HG03039 (cell line): ENCODE data around the gene ENPEP.
"Not testable (repeated sequence)": the region's sequence is repeated elsewhere in the genome, so short reads cannot be mapped to it uniquely, and the experiment has no call there.

Experiments used
- ATAC-seq: cut with Tn5 transposase; IDR thresholded peaks from one replicate; pipeline ENCODE4 v1.9.1; 2021; ENCODE audit warnings: mild to moderate bottlenecking, moderate library complexity; ENCODE audit not compliant: unreplicated experiment

ENPEP gene

DNA sequence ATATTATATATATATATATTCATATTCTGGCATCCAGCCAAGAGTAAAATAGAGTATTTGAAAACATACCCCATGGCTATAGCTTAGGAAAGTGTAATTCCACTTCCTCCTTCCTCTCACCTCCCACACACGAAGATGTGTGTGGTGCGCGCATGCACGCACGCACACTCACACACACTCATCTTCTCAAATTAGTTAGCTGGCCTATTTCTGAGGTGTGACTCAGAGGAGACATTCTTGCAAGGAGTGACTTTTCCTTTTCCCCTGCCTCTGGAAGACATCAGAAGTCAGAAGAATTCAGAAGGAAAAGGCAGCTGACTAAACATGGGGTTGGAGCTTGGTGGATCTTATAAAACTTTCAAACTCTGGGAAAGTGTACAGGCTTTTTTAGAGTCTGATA lies 8.8 kb downstream of the ENPEP start:
- no peak for ATAC-seq

DNA sequence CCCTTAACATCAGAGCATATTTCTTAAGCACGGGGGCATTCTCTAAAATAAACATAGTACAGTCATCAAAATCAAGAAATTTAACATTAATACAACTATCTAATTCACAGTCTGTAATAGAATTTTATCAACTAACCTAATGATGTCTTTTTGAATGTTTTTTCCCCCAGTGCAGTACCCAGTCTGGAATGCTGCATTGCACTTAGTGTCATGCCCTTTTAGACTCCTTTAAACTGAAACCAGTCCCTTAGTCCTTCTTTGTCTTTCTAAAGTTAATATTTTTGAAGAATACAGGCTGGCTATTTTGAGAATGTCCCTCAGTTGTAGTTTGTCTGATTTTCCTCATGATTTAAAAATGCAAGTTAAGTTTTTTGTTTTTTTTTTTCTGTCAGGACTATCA lies 9.5 kb downstream of the ENPEP start:
- ATAC-seq: no peak

DNA sequence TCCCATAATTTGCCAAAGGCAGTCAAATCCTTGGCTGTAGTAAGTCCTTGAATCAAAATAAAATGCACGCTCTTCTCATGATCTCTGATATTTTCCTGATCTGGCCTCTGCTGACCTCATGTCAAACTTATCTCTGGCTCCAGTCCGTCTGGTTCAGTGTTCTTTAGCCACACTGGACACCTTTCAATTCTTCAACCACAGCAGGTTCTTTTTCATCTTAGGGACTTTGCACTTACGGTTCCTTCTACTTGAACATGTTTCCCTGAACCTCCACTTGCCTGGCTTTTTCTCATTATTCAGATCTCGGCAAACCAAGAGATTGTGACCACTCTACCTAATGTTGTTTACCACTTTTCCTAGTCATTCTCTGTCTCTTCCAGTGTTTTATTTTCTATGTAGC lies 10.3 kb downstream of the ENPEP start:
- no peak for ATAC-seq

DNA sequence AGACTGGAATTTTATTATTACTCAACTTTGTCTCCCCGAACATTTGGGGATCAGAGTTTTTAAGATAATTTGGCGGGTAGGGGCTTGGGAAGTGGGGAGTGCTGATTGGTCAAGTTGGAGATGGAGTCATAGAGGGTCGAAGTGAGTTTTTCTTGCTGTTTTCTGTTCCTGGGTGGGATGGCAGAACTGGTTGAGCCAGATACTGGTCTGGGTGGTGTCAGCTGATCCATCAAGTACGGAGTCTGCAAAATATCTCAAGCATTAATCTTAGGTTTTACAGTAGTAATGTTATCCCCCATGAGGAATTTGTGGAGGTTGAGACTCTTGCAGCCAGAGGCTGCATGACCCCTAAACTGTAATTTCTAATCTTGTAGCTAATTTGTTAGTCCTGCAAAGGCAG lies 10.9 kb downstream of the ENPEP start:
- ATAC-seq: not testable (repeated sequence)

DNA sequence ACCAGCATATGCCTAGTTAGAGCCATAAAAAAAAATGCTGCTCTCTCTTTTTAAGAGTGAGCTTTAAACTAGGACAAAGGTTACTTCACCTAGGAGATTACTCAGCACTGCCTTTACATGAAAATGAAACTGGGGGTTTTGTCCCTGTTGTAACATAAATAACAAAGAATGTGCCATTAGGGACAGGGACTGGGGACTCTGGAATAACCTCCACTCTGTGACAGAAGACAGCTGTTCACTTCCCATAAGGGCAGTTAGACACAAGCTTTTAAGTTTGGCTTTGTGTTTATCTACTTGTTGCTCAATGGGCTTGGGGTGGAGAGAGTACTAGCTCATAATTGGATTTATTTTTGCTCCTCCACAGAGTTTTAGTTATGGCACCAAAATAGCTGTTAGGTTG lies 11.9 kb downstream of the ENPEP start:
- ATAC-seq: peak; percentile 33

DNA sequence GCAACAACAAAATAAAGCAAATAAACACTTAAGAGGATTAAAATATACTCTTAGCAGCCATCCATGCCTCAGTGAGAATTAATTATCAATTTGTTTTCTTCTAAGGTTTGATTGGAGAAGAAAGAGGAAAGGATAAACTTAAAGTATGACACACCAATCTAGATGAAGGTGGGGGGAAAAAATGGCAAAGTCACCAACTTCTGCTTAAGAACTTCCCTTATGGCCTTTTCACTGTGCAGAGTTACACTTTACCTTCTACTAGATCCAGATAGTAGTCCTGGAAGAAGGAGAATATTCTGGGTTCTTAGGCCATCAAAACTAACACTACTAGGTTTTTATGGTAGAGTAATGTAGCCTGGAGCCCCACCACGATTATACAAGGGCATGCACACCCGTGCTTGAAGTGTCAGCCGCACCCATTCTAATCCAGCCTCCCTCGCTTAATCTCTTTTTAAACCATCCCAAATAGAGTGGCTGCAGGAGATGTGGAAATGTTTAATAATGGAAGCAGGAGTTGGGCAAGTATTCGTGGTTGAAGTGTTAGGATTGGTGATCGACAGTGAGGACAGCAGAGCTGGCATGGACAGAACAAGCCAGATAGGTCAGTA lies 14.1 kb downstream of the ENPEP start:
- no peak for ATAC-seq

DNA sequence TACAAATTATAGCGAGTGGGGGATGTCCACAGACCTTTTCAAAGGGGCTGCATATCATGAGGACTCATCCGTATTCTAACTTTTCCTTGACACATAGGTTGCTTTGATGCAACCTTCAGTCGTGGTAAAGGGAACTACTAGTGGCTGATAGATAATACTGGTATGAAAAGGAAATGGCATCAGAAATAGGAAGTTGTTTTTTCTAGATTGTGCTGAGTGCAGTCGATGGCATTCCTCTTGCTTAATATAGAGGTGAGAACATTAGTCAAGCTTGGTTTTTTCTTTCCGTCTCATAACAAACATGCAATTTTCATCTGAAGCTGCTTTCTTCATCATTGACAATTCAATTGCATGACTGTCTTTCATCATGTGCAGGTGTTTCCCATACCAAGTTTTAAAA lies 16.6 kb downstream of the ENPEP start:
- ATAC-seq: no peak

DNA sequence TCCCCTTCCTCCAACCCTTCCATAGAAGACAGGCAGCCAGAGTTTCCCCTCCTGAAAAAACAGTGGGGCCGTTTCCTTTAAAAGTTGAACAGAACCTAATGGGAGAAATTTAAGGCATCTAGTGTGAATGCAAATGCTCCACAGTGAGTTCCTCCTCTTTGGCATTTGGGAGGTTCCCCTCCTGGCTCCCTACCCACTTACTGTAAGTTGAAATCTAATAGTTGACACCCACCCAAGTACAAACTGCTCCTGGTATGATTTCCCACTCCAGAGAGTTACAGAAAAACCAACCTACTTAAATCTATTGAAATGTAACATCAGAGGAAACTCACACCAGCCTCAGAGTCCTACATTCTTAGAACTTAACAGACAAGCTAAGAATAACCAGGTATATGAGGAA lies 17.6 kb downstream of the ENPEP start:
- ATAC-seq: no peak

DNA sequence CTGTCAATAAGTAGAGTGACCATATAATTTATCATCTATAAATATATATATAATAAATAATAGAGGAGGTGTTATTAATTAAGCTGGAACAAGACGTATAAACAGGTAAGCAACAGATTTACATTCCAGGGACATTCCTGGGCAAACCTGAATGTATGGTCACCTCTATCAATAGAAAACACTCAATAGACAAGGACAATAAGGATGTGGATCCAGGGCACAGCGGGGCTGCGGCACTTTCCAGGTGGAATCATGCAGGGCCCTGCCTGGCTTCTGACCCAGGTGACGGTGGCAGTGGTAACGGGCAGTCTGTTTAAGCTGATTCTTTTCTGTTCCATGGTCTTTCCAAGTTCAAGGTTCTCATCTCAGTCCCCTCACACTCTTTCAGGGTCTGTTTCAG lies 22.5 kb downstream of the ENPEP start:
- no peak for ATAC-seq

DNA sequence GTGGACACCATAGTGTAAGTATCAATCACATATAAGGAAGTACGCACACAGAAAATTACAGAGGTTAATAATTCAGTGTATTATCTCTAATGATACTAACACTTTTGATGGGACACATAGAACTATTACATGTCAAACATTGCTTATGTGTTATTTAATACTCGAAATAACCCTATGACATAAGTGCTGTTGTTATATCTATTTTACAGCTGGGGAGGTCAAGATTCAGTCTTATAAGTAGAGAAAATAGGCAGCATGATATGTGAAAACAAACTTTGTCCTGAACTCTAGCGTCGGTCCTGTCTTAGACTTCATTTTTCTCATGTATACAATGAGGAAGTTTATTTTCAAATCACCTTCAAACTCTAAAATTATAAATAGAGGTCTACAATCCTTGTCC lies 23.2 kb downstream of the ENPEP start:
- no peak for ATAC-seq

DNA sequence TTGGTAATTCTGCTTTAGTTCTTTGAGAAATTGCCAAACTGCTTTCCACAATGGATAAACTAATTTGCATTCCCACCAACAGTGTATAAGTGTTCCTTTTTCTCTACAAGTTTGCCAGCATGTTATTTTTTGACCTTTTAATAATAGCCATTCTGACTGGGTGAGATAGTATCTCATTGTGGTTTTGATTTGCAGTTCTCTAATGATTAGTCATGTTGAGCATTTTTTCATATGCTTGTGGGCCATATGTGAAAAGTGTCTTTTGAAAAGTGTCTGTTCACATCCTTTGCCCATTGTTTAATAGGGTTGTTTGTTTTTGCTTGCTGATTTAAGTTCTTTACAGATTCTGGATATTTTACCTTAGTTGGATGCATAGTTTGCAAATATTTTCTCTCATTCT lies 25.9 kb downstream of the ENPEP start:
- no peak for ATAC-seq

DNA sequence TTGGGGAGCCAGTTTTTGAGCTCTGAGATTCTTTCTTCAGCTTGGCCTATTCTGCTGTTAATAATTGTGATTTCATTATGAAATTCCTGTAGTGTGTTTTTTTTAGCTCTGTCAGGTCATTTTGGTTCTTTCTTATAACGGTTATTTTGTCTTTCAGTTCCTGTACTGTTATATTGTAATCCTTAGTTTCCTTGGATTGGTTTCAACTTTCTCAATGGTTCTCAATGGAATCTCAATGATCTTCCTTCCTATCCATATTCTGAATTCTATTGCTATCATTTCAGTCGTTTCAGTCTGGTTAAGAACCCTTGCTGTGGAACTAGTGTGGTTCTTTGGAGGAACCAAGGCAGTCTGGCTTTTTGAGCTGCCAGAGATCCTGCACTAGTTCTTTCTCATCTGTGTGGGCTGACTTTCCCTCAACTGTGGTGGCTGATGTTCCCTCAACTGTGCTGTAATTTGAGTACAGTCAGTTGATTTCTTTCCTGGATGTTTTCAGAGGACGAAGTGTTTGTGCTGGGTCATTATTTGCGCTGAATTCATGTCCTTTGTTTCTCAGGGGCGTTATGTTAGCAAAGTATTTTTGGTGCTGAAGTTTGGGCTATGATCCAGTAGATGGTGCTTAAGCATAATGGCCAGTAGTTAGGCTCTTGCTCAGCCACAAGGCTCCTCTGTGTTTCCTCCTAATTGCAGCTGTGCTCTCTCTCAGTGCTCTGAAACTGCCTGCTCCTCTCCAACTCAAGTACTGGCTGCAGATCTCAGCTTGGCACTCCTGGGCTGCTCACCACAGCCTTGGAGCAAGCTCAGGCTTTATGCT lies 27.5 kb downstream of the ENPEP start:
- no peak for ATAC-seq

DNA sequence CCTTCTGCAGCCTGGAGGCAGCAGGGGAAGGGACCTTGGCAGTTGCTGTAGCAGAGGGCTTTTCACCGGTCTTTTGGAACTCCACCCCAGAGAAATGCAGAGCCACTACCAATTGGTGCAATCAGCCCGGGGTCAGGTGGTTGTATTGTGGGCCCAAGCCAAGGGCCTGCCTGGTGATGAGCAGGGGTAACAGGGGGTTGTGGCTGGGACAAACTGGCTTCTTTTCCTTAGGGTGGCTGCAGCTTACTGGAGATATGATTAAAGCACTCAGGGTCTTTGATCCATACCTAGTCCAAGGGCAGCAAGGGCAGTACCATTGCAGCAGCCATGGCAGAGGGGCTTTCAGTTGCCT lies 28.1 kb downstream of the ENPEP start:
- ATAC-seq: no peak

DNA sequence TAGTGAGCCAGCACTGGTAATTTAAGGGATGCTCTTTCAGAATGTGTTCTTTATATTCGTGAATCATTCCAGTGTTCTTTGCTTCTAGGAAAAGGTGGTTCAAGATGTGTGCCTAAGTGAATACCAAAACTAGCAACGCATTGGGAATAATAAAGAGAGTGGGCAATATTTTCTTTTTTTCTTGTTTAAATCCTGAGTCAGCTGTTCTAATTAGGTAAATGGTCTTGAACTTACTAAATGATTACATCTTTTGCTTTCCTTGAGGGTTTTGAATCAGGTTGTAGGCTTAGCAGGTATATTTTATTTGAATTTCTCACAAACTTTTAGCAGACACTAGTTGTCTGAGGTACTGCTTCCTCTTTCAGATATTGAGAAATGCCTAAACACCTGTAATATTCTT lies 29.5 kb downstream of the ENPEP start:
- ATAC-seq: no peak

DNA sequence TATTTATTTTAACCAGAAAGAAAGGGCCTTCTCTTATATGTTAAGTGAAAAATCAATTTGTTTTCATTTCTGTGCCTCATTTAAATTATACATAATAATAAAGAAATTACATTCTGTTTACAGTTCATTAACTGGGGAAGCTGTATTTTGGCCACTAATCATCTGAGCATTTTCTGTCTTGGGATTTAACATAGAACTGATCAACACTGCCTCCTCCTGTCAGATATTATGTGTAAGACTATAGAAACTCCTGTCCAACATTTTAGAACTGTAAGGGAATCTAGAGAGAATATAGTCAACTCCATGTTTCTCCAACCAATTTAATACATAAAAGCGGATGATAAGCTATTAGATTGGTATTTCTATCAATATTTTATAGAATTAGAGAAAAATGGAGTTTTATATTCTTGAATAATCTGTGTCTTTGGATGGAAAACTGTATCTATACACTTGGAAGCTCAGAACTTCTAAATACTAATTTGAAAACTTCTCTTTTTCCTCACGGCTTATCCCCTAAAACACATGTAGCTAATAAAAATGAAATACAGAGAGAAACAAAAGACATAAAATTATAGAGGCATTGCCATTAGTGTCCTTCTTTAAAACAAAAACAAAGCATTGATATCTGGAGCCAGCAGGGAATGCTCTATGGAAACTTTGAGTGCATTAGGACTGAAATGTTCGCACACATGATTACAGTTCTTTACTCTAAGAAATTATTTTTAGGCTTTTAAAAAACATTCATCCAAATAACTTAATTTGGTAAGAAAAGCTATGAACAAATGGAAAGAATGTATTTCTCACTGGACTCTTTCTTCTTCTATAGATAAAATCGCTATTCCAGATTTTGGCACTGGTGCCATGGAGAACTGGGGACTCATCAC lies 33.1 kb downstream of the ENPEP start:
- ATAC-seq: no peak

DNA sequence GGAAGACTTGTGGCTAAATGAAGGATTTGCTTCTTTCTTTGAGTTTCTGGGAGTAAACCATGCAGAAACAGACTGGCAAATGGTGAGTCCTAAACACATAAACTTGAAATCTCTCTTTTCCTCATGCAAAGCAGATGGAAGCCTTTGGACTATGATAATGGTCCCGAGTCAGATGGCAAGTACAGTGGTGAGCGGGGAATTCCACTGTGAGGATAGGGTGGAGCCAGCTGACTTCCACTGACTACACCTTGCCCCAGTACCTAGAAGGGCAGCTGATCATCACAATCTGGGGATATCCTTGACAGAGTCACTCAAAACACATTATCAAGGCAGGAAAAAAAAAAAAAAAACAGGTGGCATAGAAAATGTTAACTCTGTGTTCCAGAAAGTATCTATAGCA lies 34.3 kb downstream of the ENPEP start:
- no peak for ATAC-seq

DNA sequence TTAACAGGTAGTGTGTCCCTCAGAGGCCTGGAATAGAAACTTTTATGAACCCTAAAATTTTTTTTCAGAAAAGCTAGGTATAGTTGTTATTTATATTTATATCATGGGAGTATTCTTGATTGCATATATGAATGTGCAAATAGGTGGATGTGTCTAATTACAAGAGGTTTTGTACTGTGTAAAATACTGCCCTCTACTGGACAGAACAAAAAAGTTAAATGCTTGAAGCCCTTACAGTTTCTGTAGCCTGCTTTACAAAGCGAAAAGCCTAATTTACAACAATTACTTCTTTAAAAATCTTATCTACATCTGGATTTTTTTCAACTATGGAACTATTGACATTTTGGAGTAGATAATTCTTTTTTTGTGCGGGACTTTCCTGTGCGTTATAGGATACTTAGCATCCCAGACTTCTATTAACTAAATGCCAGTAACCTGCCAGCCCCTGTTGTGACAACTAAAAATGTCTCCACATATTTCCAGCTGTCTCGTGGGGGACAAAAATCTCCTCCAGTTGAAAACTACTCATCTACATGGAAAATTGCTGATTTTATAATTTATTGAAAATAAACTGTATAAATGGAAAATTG lies 35.1 kb downstream of the ENPEP start:
- ATAC-seq: no peak

DNA sequence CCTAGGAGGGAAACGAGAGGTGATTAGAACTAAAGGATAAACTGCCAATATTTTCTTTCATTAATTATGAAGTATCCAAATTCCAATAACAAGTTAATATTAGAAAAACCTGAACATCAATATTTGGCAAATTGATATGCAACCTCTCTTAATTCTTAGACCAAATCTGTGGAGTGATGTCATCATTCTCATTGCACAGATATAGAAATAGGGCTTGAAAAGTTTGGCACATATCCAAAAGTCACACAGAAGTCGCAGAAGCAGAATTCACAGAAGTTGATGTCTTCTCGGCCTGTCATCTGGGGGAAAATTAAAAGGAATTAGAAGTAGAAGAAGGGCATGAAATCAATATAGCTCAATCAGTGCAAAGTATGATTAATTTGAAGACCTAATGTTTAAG lies 36.9 kb downstream of the ENPEP start:
- no peak for ATAC-seq

DNA sequence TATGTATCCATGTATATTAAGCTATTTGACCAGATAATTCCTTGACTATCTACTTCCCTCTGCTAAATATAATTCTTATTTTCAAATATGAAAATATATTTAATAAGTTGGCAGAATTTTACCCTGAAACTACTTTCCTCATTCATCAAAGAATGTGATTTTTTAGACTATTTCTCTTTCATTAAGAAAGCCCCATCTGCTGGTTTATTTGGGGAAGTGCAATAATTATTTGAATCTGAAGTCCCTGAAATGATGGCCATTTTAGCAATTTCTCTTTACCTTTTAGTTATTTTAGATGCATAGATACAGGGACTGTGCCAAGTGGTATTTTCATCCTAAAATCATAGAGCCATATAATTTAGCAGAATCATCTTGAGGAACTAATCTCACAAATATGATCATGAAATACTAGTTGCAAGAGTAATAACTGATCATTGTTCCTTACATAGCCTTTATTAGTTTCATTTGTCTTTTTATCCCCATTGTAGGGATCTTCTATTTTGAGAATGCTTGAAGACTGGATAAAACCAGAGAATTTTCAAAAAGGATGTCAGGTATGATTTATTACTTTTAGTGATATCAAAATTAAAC lies 39.0 kb downstream of the ENPEP start:
- ATAC-seq: no peak

DNA sequence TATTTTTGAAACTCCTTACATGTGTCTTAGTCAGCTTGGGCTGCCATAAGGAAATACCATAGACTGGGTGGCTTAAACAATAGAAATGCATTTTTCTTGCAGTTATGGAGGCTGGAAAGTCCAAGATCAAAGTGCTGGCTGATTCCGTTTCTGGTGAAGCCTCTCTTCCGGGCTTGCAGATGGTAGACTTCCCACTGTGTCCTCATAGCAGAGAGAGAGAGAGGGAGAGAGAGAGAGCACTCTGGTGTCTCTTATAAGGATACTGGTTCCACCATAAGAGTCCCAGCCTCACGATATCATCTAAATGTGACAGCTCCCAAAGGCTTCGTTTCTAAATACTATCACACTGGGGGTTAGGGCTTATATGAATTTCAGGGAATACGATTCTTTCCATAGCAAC lies 39.7 kb downstream of the ENPEP start:
- ATAC-seq: peak; percentile 5
